Natural killer cell treated with Interleukin-12 subunit alpha and Interleukin-12 subunit beta and Interleukin-15 and Interleukin-18, amount 100 ng/mL, for 72 hours (primary cell): ENCODE results near the gene ZNF763. TPM values are rescaled to one million over a fixed set of nuclear protein-coding genes. Genes with fewer than 3 reads are reported as not detected.
"Not testable (repeated sequence)": the region's sequence is repeated elsewhere in the genome, so short reads cannot be mapped to it uniquely, and the experiment has no call there.

Experiments used
- ATAC-seq, 2 donors: fragments of 150-1000 bp; cut with Tn5 transposase in 1 of 2; sonication (Bioruptor Pico), chemical (Tn5 transposase) in 1 of 2; 2 replicates each; pipeline ENCODE4 v1.10.0; 2021
- DNase-seq: peaks from one replicate; pipeline ENCODE4 v3.0.0; 2022; ENCODE audit warnings: low spot score
- H3K27ac Mint-ChIP-seq, 2 donors: 1 replicate in 1 of 2; 2 replicates in 1 of 2; pipeline ENCODE4 v1.8.0; 2022; ENCODE audit warnings: mixed read lengths in 2 of 2, mild to moderate bottlenecking in 1 of 2, moderate library complexity in 1 of 2
- H3K27me3 Mint-ChIP-seq, 2 donors: 1 replicate in 1 of 2; 2 replicates in 1 of 2; pipeline ENCODE4 v1.8.0; 2022; ENCODE audit warnings: mixed read lengths in 2 of 2
- H3K36me3 Mint-ChIP-seq: one replicate; pipeline ENCODE4 v1.8.0; 2022; ENCODE audit warnings: mixed read lengths
- H3K4me1 Mint-ChIP-seq, 2 donors: 1 replicate in 1 of 2; 2 replicates in 1 of 2; pipeline ENCODE4 v1.8.0; 2022; ENCODE audit warnings: low read depth in 2 of 2, mixed read lengths in 2 of 2, mild to moderate bottlenecking in 1 of 2
- H3K4me3 Mint-ChIP-seq: one replicate; pipeline ENCODE4 v1.8.0; 2022; ENCODE audit warnings: mixed read lengths
- H3K9me3 Mint-ChIP-seq: 2 replicates; pipeline ENCODE4 v1.8.0; 2022; ENCODE audit warnings: mixed read lengths
- total RNA-seq, 2 donors: library from RNA; stranded (reverse); gene quantifications; one replicate each; pipeline ENCODE4 v1.2.3, GENCODE V29; 2022

Gene ZNF763
- total RNA-seq: 1 to 10 TPM; 2.9 to 4.0 TPM

DNA sequence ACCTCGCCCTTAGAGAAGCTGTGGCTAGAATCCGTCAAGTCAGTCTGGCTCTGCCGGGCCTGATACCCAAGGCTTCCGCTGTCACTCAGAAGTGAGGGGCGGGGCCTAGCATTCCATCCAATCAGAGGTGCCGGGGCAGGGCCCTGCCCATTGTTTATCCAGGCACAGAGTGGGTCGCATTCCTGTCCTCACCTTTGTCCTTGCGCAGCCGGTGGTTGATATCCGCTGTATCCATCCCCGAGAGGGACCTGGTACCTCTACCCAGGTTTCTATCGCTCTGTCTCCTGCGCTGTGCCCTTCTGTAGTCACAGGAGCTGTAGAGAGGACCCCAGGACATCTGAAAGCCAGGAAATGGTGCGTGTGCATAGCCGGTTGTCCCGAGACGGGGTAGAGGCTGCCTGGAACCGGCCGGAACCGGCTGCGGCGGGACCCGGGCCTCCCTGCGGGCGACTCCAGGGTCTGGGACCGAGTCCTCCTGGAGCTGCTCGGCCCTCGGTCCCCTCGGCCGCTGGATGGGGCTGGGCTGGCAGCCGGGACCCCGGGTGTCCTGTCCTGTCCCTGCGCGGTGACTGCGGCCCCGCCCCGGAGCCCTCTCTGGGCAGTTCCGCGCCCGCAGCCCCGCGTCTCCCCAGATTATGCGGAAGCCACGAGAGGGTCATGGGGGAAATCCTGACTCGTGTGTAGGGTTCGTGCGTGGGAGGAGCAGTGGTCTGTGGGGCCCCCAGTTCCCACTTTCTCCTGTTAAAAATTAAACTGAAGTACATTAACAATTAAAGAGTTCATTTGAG is at the start of gene ZNF763:
ZNF763 (plus strand) TSS at position 183 of the 788 bp plus-strand sequence; CDS start at position 352, 169 bp downstream.
- peak; percentile 90 for DNase-seq
- Mint-ChIP-seq H3K4me3 (peak within 1 kb of the TSS; percentile 88), H3K9me3 (no peaks in the 10 kb centered on the region), H3K27ac (peak within 1 kb of the TSS; percentile 82 to 87), H3K4me1 (peaks cover 21% of the 10 kb centered on the region in 2 donors), H3K36me3 (peaks cover 6% of the 10 kb centered on the region), H3K27me3 (no peaks in the 10 kb centered on the region)
- peak; percentile 97 for ATAC-seq

DNA sequence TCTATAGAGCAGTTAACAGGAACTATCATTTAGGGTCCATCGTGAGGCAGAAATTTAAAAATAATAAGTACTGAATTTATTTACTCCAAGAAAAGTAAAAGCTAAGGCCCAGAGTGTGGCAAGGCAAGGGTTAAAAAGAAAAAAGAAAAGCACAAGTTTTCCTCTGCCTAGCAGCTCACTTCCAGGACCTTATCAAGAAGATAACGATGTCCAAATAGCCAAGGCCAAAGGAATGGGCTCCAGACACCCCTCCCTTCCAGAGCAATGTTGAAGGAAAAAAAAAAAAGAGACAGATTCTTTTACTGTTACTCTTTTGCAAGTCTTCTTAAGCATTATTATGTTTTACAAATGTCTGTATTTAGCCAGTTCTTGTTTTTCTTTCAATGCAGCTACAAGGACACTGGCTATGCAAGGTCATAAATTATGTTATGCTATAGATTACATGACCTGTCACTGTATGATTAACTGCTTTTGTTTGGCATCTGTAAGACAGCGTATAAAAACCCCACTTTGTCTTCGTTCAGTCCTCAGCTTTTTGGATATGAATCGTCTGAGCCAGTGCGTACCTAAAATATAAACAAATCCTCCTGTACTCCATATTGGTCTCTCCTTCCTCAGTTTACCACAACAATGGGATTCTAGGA is 42.9 kb upstream of the ZNF763 start:
- Mint-ChIP-seq H3K4me3 (no peak overlapping the region), H3K36me3 (peaks cover 6% of the 10 kb centered on the region), H3K27me3 (peaks cover 0 to 4% of the 10 kb centered on the region in 2 donors), H3K4me1 (peaks cover 31 to 35% of the 10 kb centered on the region in 2 donors), H3K27ac (no peak overlapping the region), H3K9me3 (no peaks in the 10 kb centered on the region)
- ATAC-seq: no peak
- DNase-seq: no peak

DNA sequence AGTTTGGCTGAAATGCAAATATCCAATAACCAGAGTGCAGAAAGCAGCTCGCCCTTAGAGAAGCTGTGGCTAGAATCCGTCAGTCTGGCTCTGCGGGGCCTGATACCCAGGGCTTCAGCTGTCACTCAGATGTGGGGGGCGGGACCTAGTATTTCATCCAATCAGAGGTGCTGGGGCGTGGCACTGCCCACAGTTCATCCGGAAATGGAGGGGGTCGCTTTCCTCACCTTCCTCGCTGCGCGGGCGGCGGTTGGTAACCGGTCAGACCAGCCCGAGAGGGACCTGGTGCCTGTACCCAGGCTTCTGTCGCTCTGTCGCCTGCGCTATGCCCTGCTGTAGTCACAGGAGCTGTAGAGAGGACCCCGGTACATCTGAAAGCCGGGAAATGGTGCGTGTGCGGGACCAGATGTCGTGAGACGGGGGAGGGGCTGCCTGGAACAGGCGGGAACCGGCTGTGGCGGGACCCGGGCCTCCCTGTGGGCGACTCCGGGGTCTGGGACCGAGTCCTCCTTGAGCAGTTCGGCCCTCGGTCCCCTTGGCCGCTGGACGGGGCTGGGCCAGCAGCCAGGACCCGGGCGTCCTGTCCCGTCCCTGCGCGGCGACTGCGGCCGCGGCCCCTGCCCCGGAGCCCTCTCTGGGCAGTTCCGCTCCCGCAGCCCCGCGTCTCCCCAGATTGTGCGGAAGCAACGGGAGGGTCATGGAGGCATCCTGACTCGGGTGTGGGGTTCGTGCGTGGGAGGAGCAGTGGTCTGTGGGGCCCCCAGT is 39.8 kb upstream of the ZNF763 start, which contains the start of gene ZNF700:
ZNF700 (plus strand) TSS at position 222 of the 765 bp plus-strand sequence; CDS start at position 326, 104 bp downstream.
- Mint-ChIP-seq H3K4me1 (peaks cover 39 to 42% of the 10 kb centered on the region in 2 donors), H3K4me3 (peak within 1 kb of the TSS; percentile 94), H3K36me3 (peaks cover 6% of the 10 kb centered on the region), H3K9me3 (no peaks in the 10 kb centered on the region), H3K27me3 (peaks cover 0 to 4% of the 10 kb centered on the region in 2 donors), H3K27ac (peak within 1 kb of the TSS; percentile 91 to 95)
- ATAC-seq (peak; percentile 97 to 98), DNase-seq (peak; percentile 95)

DNA sequence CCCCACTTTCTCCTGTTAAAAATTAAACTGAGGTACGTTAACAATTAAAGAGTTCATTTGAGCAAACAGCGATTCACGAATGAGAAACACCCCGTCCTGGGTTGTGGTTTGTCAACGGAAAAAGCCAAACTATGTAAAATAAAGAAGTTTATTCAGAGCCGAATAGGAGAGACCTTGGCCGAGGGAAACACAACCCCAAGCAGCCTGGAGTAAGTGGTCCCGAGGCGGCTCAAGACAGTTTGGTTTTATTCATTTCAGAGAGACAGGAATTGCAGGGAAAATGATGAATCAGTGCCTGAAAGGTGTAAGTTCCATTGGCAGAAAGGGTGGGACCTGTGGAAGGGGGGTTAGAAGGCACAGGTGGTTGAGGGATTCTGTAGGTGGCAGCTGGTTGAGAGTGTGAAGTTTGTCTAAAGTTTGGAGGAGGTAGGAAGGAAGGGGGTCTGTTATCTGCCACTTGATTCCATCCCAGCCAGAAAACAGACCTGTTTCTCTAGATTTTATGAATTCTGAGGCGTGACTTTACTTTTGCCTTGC is 39.1 kb upstream of the ZNF763 start:
- Mint-ChIP-seq H3K4me3 (peak overlapping the region; percentile 94), H3K27ac (peak overlapping the region; percentile 91 to 95), H3K4me1 (peaks cover 42 to 48% of the 10 kb centered on the region in 2 donors)
- not testable (repeated sequence) for H3K9me3 Mint-ChIP-seq, ATAC-seq, DNase-seq, H3K36me3 Mint-ChIP-seq, H3K27me3 Mint-ChIP-seq

- ATAC-seq: no peak
- Mint-ChIP-seq H3K4me3 (peak overlapping the region; percentile 94), H3K27ac (peak overlapping the region in 1 of 2 donors; percentile 95), H3K4me1 (peaks cover 49 to 57% of the 10 kb centered on the region in 2 donors), H3K9me3 (no peaks in the 10 kb centered on the region), H3K27me3 (peaks cover 0 to 4% of the 10 kb centered on the region in 2 donors), H3K36me3 (peaks cover 11% of the 10 kb centered on the region)
- no peak for DNase-seq
Measured at GRCh38 chr19:11927227-11927626, 37.6 kb upstream of the ZNF763 start.

DNA sequence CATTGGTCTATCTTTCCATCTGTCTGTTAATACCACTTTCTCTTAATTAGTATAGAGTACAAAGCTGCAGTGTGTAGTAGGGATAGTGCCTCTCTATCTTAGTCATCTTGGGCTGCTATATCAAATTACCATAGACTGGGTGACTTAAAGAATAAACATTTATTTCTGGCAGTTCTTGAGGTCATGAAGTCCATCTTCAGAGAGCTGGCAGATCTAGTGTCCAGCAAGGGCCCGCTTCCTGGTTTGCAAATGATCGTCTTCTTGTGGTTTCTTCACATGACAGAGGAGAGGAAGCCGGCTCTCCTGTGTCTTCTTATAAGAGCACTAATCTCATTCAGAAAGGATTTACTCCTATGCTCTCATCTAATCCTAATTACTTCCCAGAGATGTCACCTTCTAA is 33.8 kb upstream of the ZNF763 start:
- ATAC-seq (no peak), DNase-seq (no peak)
- Mint-ChIP-seq H3K4me1 (peaks cover 32% of the 10 kb centered on the region in 2 donors), H3K9me3 (no peaks in the 10 kb centered on the region), H3K27me3 (no peaks in the 10 kb centered on the region), H3K36me3 (peaks cover 9% of the 10 kb centered on the region), H3K27ac (peak overlapping the region in 1 of 2 donors; percentile 71), H3K4me3 (peak overlapping the region; percentile 31)

DNA sequence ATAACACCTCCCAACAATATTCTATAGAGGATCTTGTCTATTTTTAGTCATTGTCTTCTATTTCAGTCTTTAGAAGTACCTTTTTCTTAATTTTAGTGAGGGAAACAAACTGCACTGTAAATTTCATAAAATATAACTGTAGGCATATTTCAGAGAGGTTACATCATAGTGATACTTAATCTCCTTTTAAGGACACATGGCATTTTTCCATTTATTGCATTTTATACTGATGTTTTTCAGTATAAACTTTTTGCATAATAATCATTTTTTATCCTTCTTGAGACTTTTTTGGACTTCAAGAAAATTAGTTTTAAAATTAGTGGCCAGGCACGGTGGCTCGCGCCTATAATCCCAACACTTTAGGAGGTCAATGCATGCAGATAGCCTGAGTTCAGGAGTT is 33.3 kb upstream of the ZNF763 start:
- Mint-ChIP-seq H3K4me1 (peaks cover 31% of the 10 kb centered on the region in 2 donors), H3K36me3 (peaks cover 13% of the 10 kb centered on the region), H3K9me3 (peaks cover 3% of the 10 kb centered on the region), H3K4me3 (peak overlapping the region; percentile 31), H3K27ac (peak overlapping the region in 1 of 2 donors; percentile 71), H3K27me3 (no peaks in the 10 kb centered on the region)
- DNase-seq (no peak), ATAC-seq (no peak)

GRCh38 chr19:11935829-11936228 is 29.0 kb upstream of the ZNF763 start:
- H3K9me3 Mint-ChIP-seq, H3K27ac Mint-ChIP-seq, DNase-seq, H3K27me3 Mint-ChIP-seq, ATAC-seq, H3K4me3 Mint-ChIP-seq: not testable (repeated sequence)
- Mint-ChIP-seq H3K36me3 (peaks cover 34% of the 10 kb centered on the region), H3K4me1 (peaks cover 17 to 24% of the 10 kb centered on the region in 2 donors)

- peaks cover 9 to 23% of the 10 kb centered on the region in 2 donors for H3K4me1 Mint-ChIP-seq
- not testable (repeated sequence) for DNase-seq, H3K27me3 Mint-ChIP-seq, H3K4me3 Mint-ChIP-seq, ATAC-seq, H3K27ac Mint-ChIP-seq
- H3K36me3 Mint-ChIP-seq: peaks cover 47% of the 10 kb centered on the region
- H3K9me3 Mint-ChIP-seq: peaks cover 20% of the 10 kb centered on the region
Measured at GRCh38 chr19:11938383-11938782, 26.5 kb upstream of the ZNF763 start.

GRCh38 chr19:11941361-11941887 is 23.4 kb upstream of the ZNF763 start:
- peaks cover 25% of the 10 kb centered on the region for H3K9me3 Mint-ChIP-seq
- DNase-seq, H3K27me3 Mint-ChIP-seq, H3K4me3 Mint-ChIP-seq, ATAC-seq, H3K27ac Mint-ChIP-seq: not testable (repeated sequence)
- peaks cover 68% of the 10 kb centered on the region for H3K36me3 Mint-ChIP-seq
- H3K4me1 Mint-ChIP-seq: peaks cover 6 to 16% of the 10 kb centered on the region in 2 donors

DNA sequence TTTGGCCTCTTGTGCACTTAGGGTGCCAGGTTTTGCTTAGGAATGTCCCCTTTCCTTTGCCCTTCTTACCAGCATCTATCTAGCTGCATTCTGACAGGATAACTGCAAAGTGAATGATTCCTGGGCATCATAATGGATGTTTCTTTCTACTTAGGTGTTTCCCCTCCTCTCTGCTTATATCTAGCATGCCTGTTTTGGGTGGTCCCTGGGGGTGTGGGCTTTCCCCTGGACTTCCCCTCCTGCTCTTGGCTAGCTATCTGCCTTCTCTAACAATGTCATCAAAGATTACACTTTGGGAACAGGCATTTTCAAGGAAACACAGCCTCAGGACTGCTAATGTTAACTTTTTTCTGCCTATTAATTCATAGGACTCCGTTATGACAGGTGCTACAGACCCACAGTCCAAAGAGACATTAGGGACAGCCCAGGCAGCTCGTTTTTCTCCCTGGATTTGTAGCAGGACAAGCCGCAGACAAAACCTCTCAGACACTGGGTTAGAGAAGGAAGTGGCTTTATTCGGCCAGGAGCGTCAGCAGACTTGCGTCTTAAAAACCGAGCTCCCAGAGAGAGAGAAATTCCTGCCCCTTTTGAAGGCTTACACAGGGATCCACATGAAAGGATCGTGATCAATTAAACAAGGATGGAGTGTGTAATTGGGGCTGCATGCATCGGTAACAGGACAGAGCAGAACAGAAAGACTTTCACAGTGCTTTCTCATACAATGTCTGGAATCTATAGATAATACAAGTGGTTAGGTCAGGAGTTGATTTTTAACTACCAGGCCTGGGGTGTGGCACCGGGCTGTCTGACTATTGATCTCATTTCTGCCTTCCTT is 22.6 kb upstream of the ZNF763 start:
- Mint-ChIP-seq H3K9me3 (peaks cover 23% of the 10 kb centered on the region), H3K4me1 (peaks cover 0 to 12% of the 10 kb centered on the region in 2 donors), H3K27me3 (no peaks in the 10 kb centered on the region), H3K36me3 (peaks cover 69% of the 10 kb centered on the region), H3K4me3 (no peak overlapping the region), H3K27ac (no peak overlapping the region)
- ATAC-seq (no peak), DNase-seq (no peak)

DNA sequence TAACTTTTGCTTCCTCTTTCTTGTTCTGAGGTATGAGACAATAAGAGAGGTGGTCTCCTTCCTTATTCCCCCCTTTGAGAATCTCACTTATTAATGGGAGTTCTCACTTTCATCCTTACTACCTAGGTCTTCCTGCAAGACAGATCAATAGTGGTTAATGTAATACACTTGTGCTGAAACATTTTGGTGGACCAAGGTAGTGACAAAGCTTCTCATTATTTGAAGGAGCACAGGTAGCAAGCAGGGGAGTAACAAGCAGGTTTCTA is 22.1 kb upstream of the ZNF763 start:
- H3K9me3 Mint-ChIP-seq: peaks cover 23% of the 10 kb centered on the region
- H3K27me3 Mint-ChIP-seq: no peaks in the 10 kb centered on the region
- H3K27ac Mint-ChIP-seq: no peak overlapping the region
- peaks cover 0 to 12% of the 10 kb centered on the region in 2 donors for H3K4me1 Mint-ChIP-seq
- ATAC-seq (no peak), DNase-seq (no peak)
- H3K4me3 Mint-ChIP-seq: no peak overlapping the region
- peaks cover 75% of the 10 kb centered on the region for H3K36me3 Mint-ChIP-seq
